H9 (cell line): ENCODE data around the gene MLKL. TPM values are rescaled to one million over a fixed set of nuclear protein-coding genes. Genes with fewer than 3 reads are reported as not detected.

Experiments used
- DNase-seq: peaks from one replicate; pipeline ENCODE4 v3.0.0-alpha.2; 2017
- H2AFZ ChIP-seq: one replicate; pipeline ENCODE4 v1.6.1; 2013; ENCODE audit warnings: mild to moderate bottlenecking, low read length, control low read depth, moderate library complexity
- H2AK5ac ChIP-seq: 2 replicates; pipeline ENCODE4 v1.6.1; 2013; ENCODE audit warnings: low read length, control low read depth, mixed read lengths; ENCODE audit not compliant: insufficient read length
- H2BK120ac ChIP-seq: one replicate; pipeline ENCODE4 v1.6.1; 2013; ENCODE audit warnings: low read depth, mild to moderate bottlenecking, low read length, control low read depth, inconsistent platforms; ENCODE audit not compliant: poor library complexity, severe bottlenecking
- H2BK12ac ChIP-seq: 2 replicates; pipeline ENCODE4 v1.6.1; 2013; ENCODE audit warnings: low read length, control low read depth, mixed read lengths, low read depth; ENCODE audit not compliant: insufficient read length
- H2BK15ac ChIP-seq: 2 replicates; pipeline ENCODE4 v1.6.1; 2013; ENCODE audit warnings: low read depth, low read length, control low read depth
- H2BK20ac ChIP-seq: one replicate; pipeline ENCODE4 v1.6.1; 2013; ENCODE audit warnings: low read depth, mild to moderate bottlenecking, low read length, control low read depth, inconsistent platforms; ENCODE audit not compliant: poor library complexity, severe bottlenecking
- H2BK5ac ChIP-seq: 2 replicates; pipeline ENCODE4 v1.6.1; 2013; ENCODE audit warnings: low read length, control low read depth, mixed read lengths; ENCODE audit not compliant: insufficient read length
- H3K14ac ChIP-seq: 2 replicates; pipeline ENCODE4 v1.6.1; 2013; ENCODE audit warnings: low read length, control low read depth; ENCODE audit not compliant: insufficient read depth
- H3K18ac ChIP-seq: 2 replicates; pipeline ENCODE4 v1.6.1; 2013; ENCODE audit warnings: low read depth, mild to moderate bottlenecking, mixed read lengths, low read length, control low read depth; ENCODE audit not compliant: insufficient read length
- H3K23ac ChIP-seq: 2 replicates; pipeline ENCODE4 v1.6.1; 2013; ENCODE audit warnings: low read length, control low read depth, mixed read lengths, low read depth; ENCODE audit not compliant: insufficient read length
- H3K23me2 ChIP-seq: 2 replicates; pipeline ENCODE4 v1.6.1; 2013; ENCODE audit warnings: low read depth, mild to moderate bottlenecking, mixed read lengths, low read length, control low read depth; ENCODE audit not compliant: insufficient read length, poor library complexity, severe bottlenecking
- H3K27ac ChIP-seq: 2 replicates; pipeline ENCODE4 v1.5.1; 2013; ENCODE audit warnings: low read length, control low read depth, mixed read lengths, low read depth; ENCODE audit not compliant: insufficient read length
- H3K27me3 ChIP-seq: 2 replicates; pipeline ENCODE4 v1.6.1; 2013; ENCODE audit warnings: low read length, control low read depth, inconsistent platforms; ENCODE audit not compliant: insufficient read depth
- H3K4ac ChIP-seq: 2 replicates; pipeline ENCODE4 v1.6.1; 2013; ENCODE audit warnings: low read depth, mild to moderate bottlenecking, control low read depth, inconsistent platforms, low read length, moderate library complexity
- H3K4me1 ChIP-seq: 2 replicates; pipeline ENCODE4 v1.6.1; 2013; ENCODE audit warnings: low read length, control low read depth, inconsistent platforms; ENCODE audit not compliant: insufficient read depth
- H3K4me2 ChIP-seq: 2 replicates; pipeline ENCODE4 v1.6.1; 2013; ENCODE audit warnings: low read length, control low read depth, mixed read lengths; ENCODE audit not compliant: insufficient read length, insufficient read depth
- H3K56ac ChIP-seq: 2 replicates; pipeline ENCODE4 v1.6.1; 2013; ENCODE audit warnings: low read depth, mild to moderate bottlenecking, mixed read lengths, low read length, control low read depth; ENCODE audit not compliant: insufficient read length
- H3K79me1 ChIP-seq: 2 replicates; pipeline ENCODE4 v1.6.1; 2013; ENCODE audit warnings: low read depth, mild to moderate bottlenecking, moderate library complexity, low read length, control low read depth, inconsistent platforms; ENCODE audit not compliant: insufficient read depth, poor library complexity, severe bottlenecking
- H3K79me2 ChIP-seq: 2 replicates; pipeline ENCODE4 v1.6.1; 2013; ENCODE audit warnings: low read length, control low read depth, inconsistent platforms; ENCODE audit not compliant: insufficient read depth
- H3K9ac ChIP-seq: 2 replicates; pipeline ENCODE4 v1.6.1; 2013; ENCODE audit warnings: low read length, control low read depth, mixed read lengths; ENCODE audit not compliant: insufficient read length; ENCODE audit errors: extremely low read depth
- H3K9me3 ChIP-seq: one replicate; pipeline ENCODE4 v1.6.1; 2013; ENCODE audit warnings: low read depth, low read length, inconsistent platforms; ENCODE audit not compliant: control insufficient read depth
- H3T11ph ChIP-seq: one replicate; pipeline ENCODE4 v1.6.1; 2013; ENCODE audit warnings: mild to moderate bottlenecking, low read length, control low read depth, inconsistent platforms
- H4K20me1 ChIP-seq: one replicate; pipeline ENCODE4 v1.6.1; 2013; ENCODE audit not compliant: control insufficient read depth, insufficient read length, insufficient read depth
- H4K5ac ChIP-seq: 2 replicates; pipeline ENCODE4 v1.6.1; 2013; ENCODE audit warnings: low read depth, mild to moderate bottlenecking, mixed read lengths, low read length, control low read depth; ENCODE audit not compliant: insufficient read length
- H4K8ac ChIP-seq: replicated peaks from 2 replicates; pipeline ENCODE4 v1.6.1; 2013; ENCODE audit warnings: low read length, control low read depth, mixed read lengths, low read depth; ENCODE audit not compliant: insufficient read length
- H4K91ac ChIP-seq: 2 replicates; pipeline ENCODE4 v1.6.1; 2013; ENCODE audit warnings: low read depth, mild to moderate bottlenecking, moderate library complexity, mixed read lengths, low read length, control low read depth; ENCODE audit not compliant: insufficient read length
- H3K27ac Mint-ChIP-seq, 3 experiments: 2 replicates in 2 of 3; 3 replicates in 1 of 3; pipeline ENCODE4 v1.8.0; 2020 to 2021; ENCODE audit warnings: mixed read lengths in 3 of 3, mild to moderate bottlenecking in 1 of 3, moderate library complexity in 1 of 3
- H3K27me3 Mint-ChIP-seq: 2 replicates; pipeline ENCODE4 v1.8.0; 2021; ENCODE audit warnings: low read depth, mild to moderate bottlenecking, moderate library complexity, mixed read lengths
- H3K36me3 Mint-ChIP-seq, 3 experiments: 2 replicates in 2 of 3; 3 replicates in 1 of 3; pipeline ENCODE4 v1.8.0; 2020 to 2021; ENCODE audit warnings: low read depth in 3 of 3, mixed read lengths in 3 of 3; ENCODE audit not compliant: insufficient read depth in 1 of 3
- H3K4me1 Mint-ChIP-seq, 2 experiments: 2 replicates each; pipeline ENCODE4 v1.8.0; 2020; ENCODE audit warnings: mixed read lengths in 2 of 2
- H3K4me3 Mint-ChIP-seq, 2 experiments: 2 replicates in 1 of 2; 3 replicates in 1 of 2; pipeline ENCODE4 v1.8.0; 2020 to 2021; ENCODE audit warnings: mild to moderate bottlenecking in 2 of 2, mixed read lengths in 2 of 2, moderate library complexity in 1 of 2
- H3K9me3 Mint-ChIP-seq, 2 experiments: 2 replicates in 1 of 2; 3 replicates in 1 of 2; pipeline ENCODE4 v1.8.0; 2020; ENCODE audit warnings: mild to moderate bottlenecking in 2 of 2, mixed read lengths in 2 of 2, moderate library complexity in 1 of 2
- WGBS: extraction: QIAGEN DNeasy Blood & Tissue Kit; methylation state at CpG from one replicate; pipeline ENCODE4 v1.1.7; 2013; ENCODE audit warnings: missing lambda C conversion rate, low lambda C conversion rate, mixed read lengths; ENCODE audit not compliant: insufficient read length; ENCODE audit errors: extremely low coverage; 5-methylcytosine and 5-hydroxymethylcytosine counted together
- total RNA-seq: library from RNA; stranded (reverse); gene quantifications from 2 replicates; pipeline ENCODE4 v1.2.1, GENCODE V29; 2021
- TF ChIP-seq, protein P1 (sequence below): fragments of 200-600 bp; sonication (generic); conservative IDR thresholded peaks from 3 replicates; pipeline ENCODE4 v1.8.0; 2021; ENCODE audit warnings: antibody characterized with exemption, mild to moderate bottlenecking

Gene MLKL
- total RNA-seq, 1 experiment from 2014 or later, result 0.37 TPM

DNA sequence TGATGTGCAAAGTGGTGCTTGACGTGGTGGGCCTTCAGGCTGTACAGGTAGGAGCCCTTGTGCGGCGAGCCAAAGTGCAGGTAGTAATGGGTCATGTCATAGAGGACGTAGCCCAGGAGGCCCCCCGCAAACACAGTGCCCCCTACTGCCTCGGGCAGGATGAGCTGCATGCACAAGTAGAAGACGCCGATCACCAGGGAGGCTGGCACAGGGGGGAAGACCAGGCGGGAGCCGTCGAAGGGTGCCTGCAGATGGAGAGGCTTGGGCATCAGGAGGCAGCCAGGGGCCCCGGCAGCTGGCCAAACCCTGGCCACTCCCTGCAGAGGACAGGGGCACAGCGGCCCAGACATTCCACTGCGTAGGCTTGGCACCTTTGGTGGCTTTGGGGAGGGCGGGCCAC is 15.7 kb upstream of the MLKL start:
- Histone ChIP-seq H2BK20ac (no peak overlapping the region), H2BK5ac (no peak overlapping the region), H3K79me1 (no peaks in the 10 kb centered on the region), H4K91ac (no peak overlapping the region), H3K23me2 (no peaks in the 10 kb centered on the region), H4K8ac (no peak overlapping the region), H3K4me2 (no peak overlapping the region), H3K4me1 (no peaks in the 10 kb centered on the region), H3K14ac (no peak overlapping the region), H3K27ac (no peak overlapping the region), H3K9ac (no peak overlapping the region), H2BK12ac (no peak overlapping the region), H2BK120ac (no peak overlapping the region), H3K79me2 (no peaks in the 10 kb centered on the region), H4K20me1 (no peaks in the 10 kb centered on the region), H3K9me3 (no peaks in the 10 kb centered on the region), H3K4ac (no peak overlapping the region), H4K5ac (no peak overlapping the region), H2AK5ac (no peak overlapping the region), H2BK15ac (no peak overlapping the region), H3K18ac (no peak overlapping the region), H3K56ac (no peak overlapping the region), H3K27me3 (no peaks in the 10 kb centered on the region), H2AFZ (no peak overlapping the region), H3T11ph (no peak overlapping the region), H3K23ac (no peak overlapping the region)
- no CpG with 5 or more reads among the region's 15 CpGs for WGBS
- Mint-ChIP-seq H3K4me1 (peaks cover 0 to 5% of the 10 kb centered on the region in 2 experiments; a peak in 1 of 4 replicates), H3K36me3 (peaks cover 0 to 5% (median 0%) of the 10 kb centered on the region in 3 experiments; a peak in 2 of 7 replicates), H3K27me3 (no peaks in the 10 kb centered on the region; the same call in none of the 2 replicates), H3K9me3 (no peaks in the 10 kb centered on the region; a peak in 1 of 5 replicates), H3K27ac (no peak overlapping the region), H3K4me3 (no peak overlapping the region)
- DNase-seq, result no peak
- TF ChIP-seq, protein P1, sequence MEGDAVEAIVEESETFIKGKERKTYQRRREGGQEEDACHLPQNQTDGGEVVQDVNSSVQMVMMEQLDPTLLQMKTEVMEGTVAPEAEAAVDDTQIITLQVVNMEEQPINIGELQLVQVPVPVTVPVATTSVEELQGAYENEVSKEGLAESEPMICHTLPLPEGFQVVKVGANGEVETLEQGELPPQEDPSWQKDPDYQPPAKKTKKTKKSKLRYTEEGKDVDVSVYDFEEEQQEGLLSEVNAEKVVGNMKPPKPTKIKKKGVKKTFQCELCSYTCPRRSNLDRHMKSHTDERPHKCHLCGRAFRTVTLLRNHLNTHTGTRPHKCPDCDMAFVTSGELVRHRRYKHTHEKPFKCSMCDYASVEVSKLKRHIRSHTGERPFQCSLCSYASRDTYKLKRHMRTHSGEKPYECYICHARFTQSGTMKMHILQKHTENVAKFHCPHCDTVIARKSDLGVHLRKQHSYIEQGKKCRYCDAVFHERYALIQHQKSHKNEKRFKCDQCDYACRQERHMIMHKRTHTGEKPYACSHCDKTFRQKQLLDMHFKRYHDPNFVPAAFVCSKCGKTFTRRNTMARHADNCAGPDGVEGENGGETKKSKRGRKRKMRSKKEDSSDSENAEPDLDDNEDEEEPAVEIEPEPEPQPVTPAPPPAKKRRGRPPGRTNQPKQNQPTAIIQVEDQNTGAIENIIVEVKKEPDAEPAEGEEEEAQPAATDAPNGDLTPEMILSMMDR, result peak; percentile 48
